Mesothelial cell of epicardium (in vitro differentiated cells): Measurements from ENCODE around the gene HSD17B7. TPM values are rescaled to one million over a fixed set of nuclear protein-coding genes. Genes with fewer than 3 reads are reported as not detected.
"Not testable (repeated sequence)": the region's sequence is repeated elsewhere in the genome, so short reads cannot be mapped to it uniquely, and the experiment has no call there.

ENCODE experiments used
- DNase-seq, 2 experiments: peaks; one replicate each; pipeline ENCODE4 v3.0.0; 2021; ENCODE audit warnings: low spot score in 2 of 2; ENCODE audit not compliant: unreplicated experiment in 2 of 2
- H3K27ac Mint-ChIP-seq: 2 replicates; pipeline ENCODE4 v1.8.0; 2021; ENCODE audit warnings: mixed read lengths
- H3K27me3 Mint-ChIP-seq: 2 replicates; pipeline ENCODE4 v1.8.0; 2021; ENCODE audit warnings: low read depth, mixed read lengths
- H3K36me3 Mint-ChIP-seq: 2 replicates; pipeline ENCODE4 v1.8.0; 2021; ENCODE audit warnings: mixed read lengths
- H3K4me1 Mint-ChIP-seq: 2 replicates; pipeline ENCODE4 v1.8.0; 2021; ENCODE audit warnings: mixed read lengths
- H3K4me3 Mint-ChIP-seq: 2 replicates; pipeline ENCODE4 v1.8.0; 2021; ENCODE audit warnings: mild to moderate bottlenecking, moderate library complexity, mixed read lengths
- H3K9me3 Mint-ChIP-seq: 2 replicates; pipeline ENCODE4 v1.8.0; 2021; ENCODE audit warnings: mixed read lengths
- total RNA-seq: library from RNA; stranded (reverse); gene quantifications from 3 replicates; pipeline ENCODE4 v1.2.1, GENCODE V29; 2021
- TF ChIP-seq, protein P1 (sequence below): fragments of 200-600 bp; sonication (generic); IDR thresholded peaks from one replicate; pipeline ENCODE4 v1.5.0; 2021; ENCODE audit warnings: antibody characterized with exemption; ENCODE audit not compliant: unreplicated experiment

Gene HSD17B7
- total RNA-seq, 1 donor from 2014 or later: 14.7 TPM

DNA sequence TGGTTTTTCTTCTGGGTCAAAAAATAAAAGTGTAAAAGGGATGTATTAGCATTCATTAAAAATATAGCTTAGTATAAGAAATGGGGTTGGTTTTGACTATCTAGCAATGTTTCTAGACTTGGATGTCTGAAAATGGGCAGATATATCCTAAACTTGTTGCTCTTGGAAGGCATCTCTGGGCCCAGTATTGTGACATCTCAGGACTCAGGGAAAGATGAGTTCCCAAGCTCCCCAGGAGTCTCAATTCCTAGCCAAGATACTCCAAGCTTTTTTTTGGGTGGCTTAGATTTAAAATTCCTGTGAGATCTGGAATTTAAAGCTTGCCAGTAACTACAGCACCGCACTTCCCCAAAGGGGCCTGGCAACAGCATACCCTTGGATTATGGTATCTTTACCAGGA is 11.5 kb upstream of the HSD17B7 start:
- Mint-ChIP-seq H3K4me1 (no peaks in the 10 kb centered on the region), H3K36me3 (peaks cover 16% of the 10 kb centered on the region), H3K9me3 (no peaks in the 10 kb centered on the region), H3K27ac (no peak overlapping the region), H3K4me3 (no peak overlapping the region), H3K27me3 (no peaks in the 10 kb centered on the region)
- TF ChIP-seq, protein P1, sequence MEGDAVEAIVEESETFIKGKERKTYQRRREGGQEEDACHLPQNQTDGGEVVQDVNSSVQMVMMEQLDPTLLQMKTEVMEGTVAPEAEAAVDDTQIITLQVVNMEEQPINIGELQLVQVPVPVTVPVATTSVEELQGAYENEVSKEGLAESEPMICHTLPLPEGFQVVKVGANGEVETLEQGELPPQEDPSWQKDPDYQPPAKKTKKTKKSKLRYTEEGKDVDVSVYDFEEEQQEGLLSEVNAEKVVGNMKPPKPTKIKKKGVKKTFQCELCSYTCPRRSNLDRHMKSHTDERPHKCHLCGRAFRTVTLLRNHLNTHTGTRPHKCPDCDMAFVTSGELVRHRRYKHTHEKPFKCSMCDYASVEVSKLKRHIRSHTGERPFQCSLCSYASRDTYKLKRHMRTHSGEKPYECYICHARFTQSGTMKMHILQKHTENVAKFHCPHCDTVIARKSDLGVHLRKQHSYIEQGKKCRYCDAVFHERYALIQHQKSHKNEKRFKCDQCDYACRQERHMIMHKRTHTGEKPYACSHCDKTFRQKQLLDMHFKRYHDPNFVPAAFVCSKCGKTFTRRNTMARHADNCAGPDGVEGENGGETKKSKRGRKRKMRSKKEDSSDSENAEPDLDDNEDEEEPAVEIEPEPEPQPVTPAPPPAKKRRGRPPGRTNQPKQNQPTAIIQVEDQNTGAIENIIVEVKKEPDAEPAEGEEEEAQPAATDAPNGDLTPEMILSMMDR: no peak
- DNase-seq: no peak

DNA sequence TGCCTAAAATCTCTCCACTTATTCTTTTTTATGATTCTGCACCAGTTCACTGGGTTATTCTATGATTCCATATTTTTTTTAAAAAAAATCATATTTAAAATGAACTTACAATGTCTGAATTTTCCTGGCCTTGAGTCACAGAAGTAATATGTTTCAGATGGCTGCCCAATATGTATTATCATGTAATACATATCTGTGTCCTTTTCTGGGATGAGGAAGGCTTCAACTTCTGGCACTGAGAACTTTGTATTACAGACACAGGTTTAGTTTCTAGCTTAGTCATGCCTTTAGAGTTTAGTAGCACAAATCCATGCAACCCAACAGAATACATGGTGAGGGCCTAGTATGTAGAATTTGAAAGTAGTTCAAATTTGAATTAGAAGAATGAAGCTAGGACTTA is 7.8 kb upstream of the HSD17B7 start:
- Mint-ChIP-seq H3K27me3 (no peaks in the 10 kb centered on the region), H3K4me1 (no peaks in the 10 kb centered on the region), H3K36me3 (peaks cover 14% of the 10 kb centered on the region), H3K4me3 (no peak overlapping the region), H3K27ac (no peak overlapping the region), H3K9me3 (no peaks in the 10 kb centered on the region)
- TF ChIP-seq, protein P1: no peak
- DNase-seq: no peak

DNA sequence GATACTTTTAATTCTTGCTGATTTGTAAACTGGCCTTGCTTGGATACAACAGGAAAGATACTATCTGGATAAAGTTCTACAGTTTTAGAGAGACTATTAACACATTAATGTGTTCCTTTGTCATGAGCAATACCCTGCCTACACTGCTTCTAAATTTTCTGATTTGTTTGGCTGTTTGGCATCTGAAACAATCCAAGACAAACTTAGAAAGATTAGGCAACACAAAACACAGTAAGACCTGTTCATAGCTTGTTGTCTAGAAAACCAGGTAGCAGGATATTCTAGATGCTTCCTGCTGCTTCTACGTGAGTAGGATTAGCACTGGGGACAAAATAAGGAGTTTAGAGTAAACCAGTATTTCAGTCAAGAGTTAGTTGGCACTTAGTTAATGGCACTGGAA is 5.6 kb upstream of the HSD17B7 start:
- H3K27ac Mint-ChIP-seq, DNase-seq, H3K4me1 Mint-ChIP-seq, H3K4me3 Mint-ChIP-seq, H3K36me3 Mint-ChIP-seq, H3K27me3 Mint-ChIP-seq, H3K9me3 Mint-ChIP-seq: not testable (repeated sequence)

DNA sequence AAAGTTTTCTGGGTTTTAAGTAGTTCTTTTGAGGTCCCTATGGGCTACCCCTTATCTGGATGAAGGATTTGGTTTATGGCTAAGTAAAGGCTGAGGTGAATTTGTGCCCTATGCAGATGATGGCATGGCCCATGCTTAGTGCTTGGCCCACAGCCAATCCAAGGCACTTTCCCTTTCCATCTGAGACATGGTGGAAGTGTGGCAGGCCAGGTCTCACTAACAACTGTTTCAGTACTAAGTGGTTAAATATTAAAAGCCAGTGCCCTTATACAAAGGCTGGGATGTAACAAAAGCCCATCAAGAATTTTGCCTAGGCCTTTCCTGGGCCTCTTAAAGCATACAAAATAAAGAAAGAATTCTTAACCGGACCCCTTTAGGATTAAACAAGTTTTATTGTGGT is 1.7 kb upstream of the HSD17B7 start:
- not testable (repeated sequence) for H3K36me3 Mint-ChIP-seq, H3K4me1 Mint-ChIP-seq, H3K27me3 Mint-ChIP-seq, DNase-seq, H3K4me3 Mint-ChIP-seq, H3K9me3 Mint-ChIP-seq
- peak overlapping the region; percentile 56 for H3K27ac Mint-ChIP-seq

DNA sequence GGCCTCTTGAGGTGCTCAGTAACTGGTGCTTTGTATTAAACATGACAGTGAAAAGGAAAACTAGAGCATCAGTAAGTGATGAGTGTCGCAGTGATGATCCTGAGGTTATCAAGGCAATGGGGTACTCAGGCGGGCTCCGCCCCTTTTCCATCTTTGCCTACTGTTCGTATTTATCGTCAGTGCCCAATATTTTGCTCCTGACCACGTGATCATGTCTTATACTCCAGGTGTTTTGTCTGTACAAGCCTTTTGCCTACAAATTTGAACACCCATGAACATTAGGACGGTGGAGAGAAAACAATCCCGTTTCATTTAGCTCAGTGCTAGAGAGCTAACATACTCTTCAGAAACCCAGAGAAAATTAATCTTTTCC is 469 bp downstream of the HSD17B7 start:
- H3K36me3 Mint-ChIP-seq, H3K4me1 Mint-ChIP-seq, H3K9me3 Mint-ChIP-seq, DNase-seq, H3K27me3 Mint-ChIP-seq: not testable (repeated sequence)
- Mint-ChIP-seq H3K4me3 (peak overlapping the region; percentile 88), H3K27ac (peak overlapping the region; percentile 98)

DNA sequence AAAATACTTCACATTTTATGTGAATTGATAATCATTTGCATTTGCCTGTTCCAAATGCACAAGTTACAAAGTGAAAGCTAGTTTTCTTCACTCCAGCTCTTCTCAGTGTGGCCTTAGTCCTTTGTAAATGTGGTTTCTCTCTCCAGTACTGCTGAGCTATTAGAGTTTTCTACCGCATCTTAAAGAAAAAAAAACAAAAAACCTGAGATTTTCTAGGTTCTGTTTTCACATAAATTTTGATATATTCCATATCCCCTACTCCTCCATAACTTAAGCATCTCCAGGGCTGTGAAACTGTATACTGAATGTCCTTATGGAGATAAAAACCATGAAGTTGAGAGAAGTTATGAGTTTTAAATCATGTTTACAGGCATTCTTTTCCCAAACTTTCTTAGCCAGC is 3.8 kb downstream of the HSD17B7 start:
- H3K27ac Mint-ChIP-seq, DNase-seq, H3K9me3 Mint-ChIP-seq, H3K27me3 Mint-ChIP-seq, H3K4me3 Mint-ChIP-seq, H3K36me3 Mint-ChIP-seq: not testable (repeated sequence)
- peaks cover 16% of the 10 kb centered on the region for H3K4me1 Mint-ChIP-seq

DNA sequence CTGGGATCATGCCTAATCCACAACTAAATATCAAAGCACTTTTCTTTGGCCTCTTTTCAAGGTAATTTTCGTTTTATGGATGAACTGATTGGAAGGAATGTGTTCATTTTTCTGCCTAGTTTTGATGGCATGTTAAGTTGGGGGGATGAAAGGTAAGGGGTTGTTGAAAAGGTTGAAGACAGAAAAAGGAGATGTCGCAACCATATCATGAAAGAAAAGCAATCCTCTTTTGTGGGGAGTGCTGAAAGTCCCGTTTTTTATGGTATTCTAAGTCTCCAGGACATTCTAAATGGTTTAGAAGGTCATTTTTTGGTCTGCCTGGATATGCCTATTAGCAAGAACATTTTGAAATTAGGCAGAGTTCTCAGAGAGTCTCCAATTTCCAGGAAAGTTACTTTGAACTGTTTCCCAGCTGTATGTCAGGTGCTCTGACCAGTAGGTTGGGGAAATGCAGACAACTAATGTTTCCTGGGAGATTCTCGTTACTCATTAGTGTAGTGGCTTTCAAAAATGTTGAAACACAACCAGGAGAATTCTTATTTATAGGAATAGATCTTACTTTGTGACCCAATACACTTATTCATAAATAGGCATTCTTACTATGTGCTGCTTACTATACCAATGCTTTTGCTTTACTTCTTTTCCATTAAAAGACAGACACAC is 6.2 kb downstream of the HSD17B7 start:
- Mint-ChIP-seq H3K27ac (peak overlapping the region; percentile 22), H3K36me3 (peaks cover 19% of the 10 kb centered on the region), H3K4me1 (peaks cover 12% of the 10 kb centered on the region)
- not testable (repeated sequence) for H3K4me3 Mint-ChIP-seq, H3K9me3 Mint-ChIP-seq, H3K27me3 Mint-ChIP-seq, DNase-seq

DNA sequence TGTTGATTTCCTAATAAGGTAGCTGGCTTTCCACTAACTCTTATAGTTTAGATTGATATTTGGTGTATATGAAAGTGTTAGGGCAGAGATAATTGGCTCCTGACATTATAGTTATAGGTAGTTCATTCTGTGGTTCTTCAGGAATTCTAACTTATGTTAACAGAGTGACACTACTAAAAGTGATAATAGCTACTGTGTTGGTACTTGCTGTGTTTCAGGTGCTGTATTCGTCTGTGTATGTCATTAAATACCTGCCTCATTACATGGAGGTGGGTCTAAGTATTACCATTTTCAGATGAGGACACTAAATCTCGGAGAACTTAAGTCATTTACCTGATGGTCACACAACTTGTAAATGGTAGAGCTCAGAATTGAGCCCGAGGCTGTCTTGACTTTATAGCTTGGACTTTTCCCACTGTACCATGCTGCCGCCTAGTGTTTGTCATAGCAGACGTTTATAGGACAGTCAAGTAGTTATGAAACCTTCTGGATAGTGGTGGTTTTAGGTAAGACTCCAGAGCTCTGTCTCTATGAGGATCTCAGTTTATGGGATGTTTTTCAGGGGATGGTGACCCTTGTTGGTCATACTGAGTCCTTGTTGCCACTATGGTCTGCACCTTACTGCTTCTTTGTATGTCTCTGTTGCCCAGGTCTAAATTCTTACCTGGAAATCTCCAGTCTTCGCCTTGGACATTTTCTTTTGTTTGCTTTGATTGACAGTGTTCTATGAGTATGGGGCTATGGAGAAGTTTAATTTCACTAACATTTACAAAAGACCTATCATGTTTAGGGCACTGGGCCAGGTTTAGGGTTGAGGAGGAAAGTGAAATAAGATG is 9.7 kb downstream of the HSD17B7 start:
- H3K27ac Mint-ChIP-seq, H3K9me3 Mint-ChIP-seq, H3K27me3 Mint-ChIP-seq, H3K4me1 Mint-ChIP-seq, H3K4me3 Mint-ChIP-seq: not testable (repeated sequence)
- peak in 1 of 2 experiments; percentile 44 for DNase-seq
- peaks cover 26% of the 10 kb centered on the region for H3K36me3 Mint-ChIP-seq

DNA sequence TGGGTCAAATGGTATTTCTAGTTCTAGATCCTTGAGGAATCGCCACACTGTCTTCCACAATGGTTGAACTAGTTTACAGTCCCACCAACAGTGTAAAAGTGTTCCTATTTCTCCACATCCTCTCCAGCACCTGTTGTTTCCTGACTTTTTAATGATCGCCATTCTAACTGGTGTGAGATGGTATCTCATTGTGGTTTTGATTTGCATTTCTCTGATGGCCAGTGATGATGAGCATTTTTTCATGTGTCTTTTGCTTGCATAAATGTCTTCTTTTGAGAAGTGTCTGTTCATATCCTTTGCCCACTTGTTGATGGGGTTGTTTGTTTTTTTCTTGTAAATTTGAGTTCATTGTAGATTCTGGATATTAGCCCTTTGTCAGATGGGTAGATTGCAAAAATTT is 17.0 kb downstream of the HSD17B7 start:
- not testable (repeated sequence) for H3K27ac Mint-ChIP-seq, H3K4me1 Mint-ChIP-seq, H3K4me3 Mint-ChIP-seq, H3K27me3 Mint-ChIP-seq, H3K9me3 Mint-ChIP-seq, DNase-seq
- H3K36me3 Mint-ChIP-seq: peaks cover 47% of the 10 kb centered on the region

DNA sequence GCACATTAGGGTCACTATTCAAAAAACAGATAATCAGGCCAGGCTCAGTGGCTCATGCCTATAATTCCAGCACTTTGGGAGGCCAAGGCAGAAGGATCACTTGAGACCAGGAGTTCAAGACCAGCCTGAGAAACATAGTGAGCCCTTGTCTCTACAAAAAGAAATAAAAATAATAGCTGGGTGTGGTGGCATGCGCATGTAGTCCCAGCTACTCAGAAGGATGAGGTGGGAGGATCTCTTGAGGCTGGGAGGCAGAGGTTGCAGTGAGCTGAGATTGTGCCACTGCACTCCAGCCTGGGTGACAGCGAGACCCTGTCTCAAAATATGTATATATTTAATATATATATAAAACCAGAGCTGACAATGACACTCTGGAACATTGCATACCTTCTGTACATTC is 21.9 kb downstream of the HSD17B7 start:
- not testable (repeated sequence) for H3K9me3 Mint-ChIP-seq, H3K4me3 Mint-ChIP-seq

DNA sequence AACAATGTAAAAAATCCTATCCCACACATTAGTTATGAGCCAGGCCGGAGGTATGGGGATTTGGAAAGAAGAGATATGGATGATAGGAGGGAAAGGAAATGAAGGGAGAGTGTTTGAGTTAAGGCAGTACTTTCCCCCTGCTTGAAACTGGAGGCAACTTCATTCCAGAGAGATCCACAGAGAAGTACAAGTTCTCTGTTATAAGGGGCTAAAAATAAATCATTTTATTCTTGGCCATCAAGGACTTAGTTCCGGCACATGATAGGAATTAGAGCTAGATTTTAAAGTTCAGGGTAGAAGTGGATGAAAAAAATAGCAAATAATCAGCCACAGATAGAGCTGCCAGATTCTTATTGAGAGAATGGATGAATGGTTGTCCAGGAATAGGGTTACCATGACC is 27.6 kb downstream of the HSD17B7 start:
- H3K27me3 Mint-ChIP-seq: peaks cover 18% of the 10 kb centered on the region
- H3K4me1 Mint-ChIP-seq: peaks cover 19% of the 10 kb centered on the region
- not testable (repeated sequence) for H3K4me3 Mint-ChIP-seq, DNase-seq, H3K9me3 Mint-ChIP-seq, H3K27ac Mint-ChIP-seq, H3K36me3 Mint-ChIP-seq

More for the DNA sequence above, 21.9 kb downstream of the HSD17B7 start:
- H3K4me1 Mint-ChIP-seq, H3K27me3 Mint-ChIP-seq, H3K27ac Mint-ChIP-seq, DNase-seq: not testable (repeated sequence)
- H3K36me3 Mint-ChIP-seq: peaks cover 30% of the 10 kb centered on the region

DNA sequence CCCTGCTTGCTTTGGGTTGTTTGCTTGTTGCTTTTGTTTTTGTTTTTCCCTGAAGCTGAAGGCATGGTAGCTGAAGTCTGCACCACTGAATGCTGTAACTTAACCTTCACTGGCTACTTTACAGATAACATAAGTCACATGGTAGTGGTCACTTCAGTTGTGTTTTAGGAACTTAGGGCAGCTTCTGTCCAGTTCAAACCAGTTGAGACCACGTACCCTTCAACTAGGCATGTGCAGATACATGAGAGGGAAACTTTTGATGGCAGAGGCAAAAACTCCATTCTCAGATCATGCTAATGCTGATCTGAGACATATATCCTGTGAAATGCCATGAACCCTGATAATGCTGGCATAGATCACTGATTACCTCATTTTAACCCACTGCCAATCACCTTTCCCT is 28.2 kb downstream of the HSD17B7 start:
- not testable (repeated sequence) for H3K9me3 Mint-ChIP-seq, DNase-seq, H3K27ac Mint-ChIP-seq, H3K36me3 Mint-ChIP-seq, H3K4me3 Mint-ChIP-seq
- Mint-ChIP-seq H3K4me1 (peaks cover 19% of the 10 kb centered on the region), H3K27me3 (peaks cover 22% of the 10 kb centered on the region)
